H9 (cell line): ENCODE results near the gene RBPJL. TPM values are rescaled to one million over a fixed set of nuclear protein-coding genes. Genes with fewer than 3 reads are reported as not detected.

Experiments used
- DNase-seq: peaks from one replicate; pipeline ENCODE4 v3.0.0-alpha.2; 2017
- H2AFZ ChIP-seq: one replicate; pipeline ENCODE4 v1.6.1; 2013; ENCODE audit warnings: mild to moderate bottlenecking, low read length, control low read depth, moderate library complexity
- H2AK5ac ChIP-seq: 2 replicates; pipeline ENCODE4 v1.6.1; 2013; ENCODE audit warnings: low read length, control low read depth, mixed read lengths; ENCODE audit not compliant: insufficient read length
- H2BK120ac ChIP-seq: one replicate; pipeline ENCODE4 v1.6.1; 2013; ENCODE audit warnings: low read depth, mild to moderate bottlenecking, low read length, control low read depth, inconsistent platforms; ENCODE audit not compliant: poor library complexity, severe bottlenecking
- H2BK12ac ChIP-seq: 2 replicates; pipeline ENCODE4 v1.6.1; 2013; ENCODE audit warnings: low read length, control low read depth, mixed read lengths, low read depth; ENCODE audit not compliant: insufficient read length
- H2BK15ac ChIP-seq: 2 replicates; pipeline ENCODE4 v1.6.1; 2013; ENCODE audit warnings: low read depth, low read length, control low read depth
- H2BK20ac ChIP-seq: one replicate; pipeline ENCODE4 v1.6.1; 2013; ENCODE audit warnings: low read depth, mild to moderate bottlenecking, low read length, control low read depth, inconsistent platforms; ENCODE audit not compliant: poor library complexity, severe bottlenecking
- H2BK5ac ChIP-seq: 2 replicates; pipeline ENCODE4 v1.6.1; 2013; ENCODE audit warnings: low read length, control low read depth, mixed read lengths; ENCODE audit not compliant: insufficient read length
- H3K14ac ChIP-seq: 2 replicates; pipeline ENCODE4 v1.6.1; 2013; ENCODE audit warnings: low read length, control low read depth; ENCODE audit not compliant: insufficient read depth
- H3K18ac ChIP-seq: 2 replicates; pipeline ENCODE4 v1.6.1; 2013; ENCODE audit warnings: low read depth, mild to moderate bottlenecking, mixed read lengths, low read length, control low read depth; ENCODE audit not compliant: insufficient read length
- H3K23ac ChIP-seq: 2 replicates; pipeline ENCODE4 v1.6.1; 2013; ENCODE audit warnings: low read length, control low read depth, mixed read lengths, low read depth; ENCODE audit not compliant: insufficient read length
- H3K23me2 ChIP-seq: 2 replicates; pipeline ENCODE4 v1.6.1; 2013; ENCODE audit warnings: low read depth, mild to moderate bottlenecking, mixed read lengths, low read length, control low read depth; ENCODE audit not compliant: insufficient read length, poor library complexity, severe bottlenecking
- H3K27ac ChIP-seq: 2 replicates; pipeline ENCODE4 v1.5.1; 2013; ENCODE audit warnings: low read length, control low read depth, mixed read lengths, low read depth; ENCODE audit not compliant: insufficient read length
- H3K27me3 ChIP-seq: 2 replicates; pipeline ENCODE4 v1.6.1; 2013; ENCODE audit warnings: low read length, control low read depth, inconsistent platforms; ENCODE audit not compliant: insufficient read depth
- H3K4ac ChIP-seq: 2 replicates; pipeline ENCODE4 v1.6.1; 2013; ENCODE audit warnings: low read depth, mild to moderate bottlenecking, control low read depth, inconsistent platforms, low read length, moderate library complexity
- H3K4me1 ChIP-seq: 2 replicates; pipeline ENCODE4 v1.6.1; 2013; ENCODE audit warnings: low read length, control low read depth, inconsistent platforms; ENCODE audit not compliant: insufficient read depth
- H3K4me2 ChIP-seq: 2 replicates; pipeline ENCODE4 v1.6.1; 2013; ENCODE audit warnings: low read length, control low read depth, mixed read lengths; ENCODE audit not compliant: insufficient read length, insufficient read depth
- H3K56ac ChIP-seq: 2 replicates; pipeline ENCODE4 v1.6.1; 2013; ENCODE audit warnings: low read depth, mild to moderate bottlenecking, mixed read lengths, low read length, control low read depth; ENCODE audit not compliant: insufficient read length
- H3K79me1 ChIP-seq: 2 replicates; pipeline ENCODE4 v1.6.1; 2013; ENCODE audit warnings: low read depth, mild to moderate bottlenecking, moderate library complexity, low read length, control low read depth, inconsistent platforms; ENCODE audit not compliant: insufficient read depth, poor library complexity, severe bottlenecking
- H3K79me2 ChIP-seq: 2 replicates; pipeline ENCODE4 v1.6.1; 2013; ENCODE audit warnings: low read length, control low read depth, inconsistent platforms; ENCODE audit not compliant: insufficient read depth
- H3K9ac ChIP-seq: 2 replicates; pipeline ENCODE4 v1.6.1; 2013; ENCODE audit warnings: low read length, control low read depth, mixed read lengths; ENCODE audit not compliant: insufficient read length; ENCODE audit errors: extremely low read depth
- H3K9me3 ChIP-seq: one replicate; pipeline ENCODE4 v1.6.1; 2013; ENCODE audit warnings: low read depth, low read length, inconsistent platforms; ENCODE audit not compliant: control insufficient read depth
- H3T11ph ChIP-seq: one replicate; pipeline ENCODE4 v1.6.1; 2013; ENCODE audit warnings: mild to moderate bottlenecking, low read length, control low read depth, inconsistent platforms
- H4K20me1 ChIP-seq: one replicate; pipeline ENCODE4 v1.6.1; 2013; ENCODE audit not compliant: control insufficient read depth, insufficient read length, insufficient read depth
- H4K5ac ChIP-seq: 2 replicates; pipeline ENCODE4 v1.6.1; 2013; ENCODE audit warnings: low read depth, mild to moderate bottlenecking, mixed read lengths, low read length, control low read depth; ENCODE audit not compliant: insufficient read length
- H4K8ac ChIP-seq: replicated peaks from 2 replicates; pipeline ENCODE4 v1.6.1; 2013; ENCODE audit warnings: low read length, control low read depth, mixed read lengths, low read depth; ENCODE audit not compliant: insufficient read length
- H4K91ac ChIP-seq: 2 replicates; pipeline ENCODE4 v1.6.1; 2013; ENCODE audit warnings: low read depth, mild to moderate bottlenecking, moderate library complexity, mixed read lengths, low read length, control low read depth; ENCODE audit not compliant: insufficient read length
- H3K27ac Mint-ChIP-seq, 3 experiments: 2 replicates in 2 of 3; 3 replicates in 1 of 3; pipeline ENCODE4 v1.8.0; 2020 to 2021; ENCODE audit warnings: mixed read lengths in 3 of 3, mild to moderate bottlenecking in 1 of 3, moderate library complexity in 1 of 3
- H3K27me3 Mint-ChIP-seq: 2 replicates; pipeline ENCODE4 v1.8.0; 2021; ENCODE audit warnings: low read depth, mild to moderate bottlenecking, moderate library complexity, mixed read lengths
- H3K36me3 Mint-ChIP-seq, 3 experiments: 2 replicates in 2 of 3; 3 replicates in 1 of 3; pipeline ENCODE4 v1.8.0; 2020 to 2021; ENCODE audit warnings: low read depth in 3 of 3, mixed read lengths in 3 of 3; ENCODE audit not compliant: insufficient read depth in 1 of 3
- H3K4me1 Mint-ChIP-seq, 2 experiments: 2 replicates each; pipeline ENCODE4 v1.8.0; 2020; ENCODE audit warnings: mixed read lengths in 2 of 2
- H3K4me3 Mint-ChIP-seq, 2 experiments: 2 replicates in 1 of 2; 3 replicates in 1 of 2; pipeline ENCODE4 v1.8.0; 2020 to 2021; ENCODE audit warnings: mild to moderate bottlenecking in 2 of 2, mixed read lengths in 2 of 2, moderate library complexity in 1 of 2
- H3K9me3 Mint-ChIP-seq, 2 experiments: 2 replicates in 1 of 2; 3 replicates in 1 of 2; pipeline ENCODE4 v1.8.0; 2020; ENCODE audit warnings: mild to moderate bottlenecking in 2 of 2, mixed read lengths in 2 of 2, moderate library complexity in 1 of 2
- CTCF ChIP-seq: fragments of 200-600 bp; sonication (generic); conservative IDR thresholded peaks from 3 replicates; pipeline ENCODE4 v1.8.0; 2021; ENCODE audit warnings: antibody characterized with exemption, mild to moderate bottlenecking
- WGBS: extraction: QIAGEN DNeasy Blood & Tissue Kit; methylation state at CpG from one replicate; pipeline ENCODE4 v1.1.7; 2013; ENCODE audit warnings: missing lambda C conversion rate, low lambda C conversion rate, mixed read lengths; ENCODE audit not compliant: insufficient read length; ENCODE audit errors: extremely low coverage; 5-methylcytosine and 5-hydroxymethylcytosine counted together
- total RNA-seq: library from RNA; stranded (reverse); gene quantifications from 2 replicates; pipeline ENCODE4 v1.2.1, GENCODE V29; 2021

The RBPJL gene
- total RNA-seq, 1 experiment from 2014 or later: 0.28 TPM

GRCh38 chr20:45297786-45298497 lies 8.7 kb upstream of the RBPJL start:
- Histone ChIP-seq H3K9me3 (no peaks in the 10 kb centered on the region), H3K27ac (no peak overlapping the region), H2BK5ac (no peak overlapping the region), H3K14ac (no peak overlapping the region), H4K20me1 (no peaks in the 10 kb centered on the region), H3K79me2 (no peaks in the 10 kb centered on the region), H3K4me2 (no peak overlapping the region), H4K91ac (no peak overlapping the region), H3K4ac (no peak overlapping the region), H3K4me1 (no peaks in the 10 kb centered on the region), H3K18ac (no peak overlapping the region), H2BK15ac (no peak overlapping the region), H2BK12ac (no peak overlapping the region), H2AFZ (no peak overlapping the region), H3K9ac (no peak overlapping the region), H2BK120ac (no peak overlapping the region), H2AK5ac (no peak overlapping the region), H3K23ac (no peak overlapping the region), H3K79me1 (no peaks in the 10 kb centered on the region), H3K23me2 (peaks cover 11% of the 10 kb centered on the region), H3K27me3 (peaks cover under 1% of the 10 kb centered on the region; the same call in 1 of the 2 replicates), H2BK20ac (no peak overlapping the region), H3K56ac (no peak overlapping the region), H4K5ac (no peak overlapping the region), H4K8ac (no peak overlapping the region), H3T11ph (no peak overlapping the region)
- no CpG with 5 or more reads among the region's 52 CpGs for WGBS
- H3K9me3 Mint-ChIP-seq: peaks cover 21% of the 10 kb centered on the region in 2 experiments
- H3K27me3 Mint-ChIP-seq: peaks cover 39% of the 10 kb centered on the region
- H3K36me3 Mint-ChIP-seq: peaks cover 5 to 15% (median 9%) of the 10 kb centered on the region in 3 experiments; a peak in 6 of 7 replicates
- no peak overlapping the region for H3K4me3 Mint-ChIP-seq
- peaks cover 4 to 5% of the 10 kb centered on the region in 2 experiments for H3K4me1 Mint-ChIP-seq
- TF ChIP-seq CTCF: no peak
- no peak overlapping the region for H3K27ac Mint-ChIP-seq
- DNase-seq: no peak
